Measurements from ENCODE around the gene POC1A. TPM values are rescaled to one million over a fixed set of nuclear protein-coding genes. Genes with fewer than 3 reads are reported as not detected.

POC1A gene
- total and polyA plus RNA-seq, 2 of the 8 experiments (the other 6 are each of a cell fraction or from before 2014, with no cell fraction given), result 35.7 to 39.2 TPM

- H3K4me2 ChIP-seq (ENCODE audit: insufficient read depth in 1 of 2, low read depth in 2 of 2, low read length in 2 of 2), result no peak overlapping the region
- H3K14ac ChIP-seq (ENCODE audit: insufficient read length), result no peak overlapping the region
- CTCF ChIA-PET (ENCODE audit: partially characterized antibody), result interaction anchor here (1.5 to 9.4 kb wide), 3 partner anchors 11 to 22 kb away, joined by 7 to 124 read pairs (median 8); no protein-coding TSS in a partner anchor
- no peak overlapping the region for H3K4me3 ChIP-seq (ENCODE audit: extremely low read depth in 1 of 4, insufficient read depth in 2 of 4, low read depth in 3 of 4, low read length in 4 of 4)
- no peaks in the 10 kb centered on the region for H3K9me3 ChIP-seq (ENCODE audit: insufficient read depth in 2 of 2, low read depth in 1 of 2, low read length in 1 of 2)
- H3K23ac ChIP-seq (ENCODE audit: insufficient read length), result no peak overlapping the region
- no peaks in the 10 kb centered on the region for H4K20me1 ChIP-seq (replicated peaks in 1 of 2; ENCODE audit: control insufficient read depth in 1 of 2, insufficient read depth in 2 of 2, low read length in 2 of 2)
- no peak overlapping the region for H4K5ac ChIP-seq (ENCODE audit: insufficient read length, low read depth, low read length)
- H3K56ac ChIP-seq (replicated peaks; ENCODE audit: insufficient read length, low read depth, low read length), result no peak overlapping the region
- no peaks in the 10 kb centered on the region for H3K79me2 ChIP-seq (ENCODE audit: control insufficient read depth in 1 of 2, insufficient read depth in 2 of 2, low read length in 2 of 2)
- H3K36me3 ChIP-seq (ENCODE audit: control insufficient read depth in 2 of 4, insufficient read depth in 4 of 4, low read length in 3 of 4), result no peaks in the 10 kb centered on the region
- H2BK20ac ChIP-seq (ENCODE audit: low read length), result no peak overlapping the region
- H3K9ac ChIP-seq (replicated peaks in 1 of 4; ENCODE audit: extremely low read depth in 1 of 4, low read depth in 3 of 4, low read length in 3 of 4), result no peak overlapping the region
- no peak overlapping the region for H2BK5ac ChIP-seq (ENCODE audit: low read depth, low read length)
- no peaks in the 10 kb centered on the region for H3K79me1 ChIP-seq (ENCODE audit: low read depth, low read length)
- H4K91ac ChIP-seq (replicated peaks; ENCODE audit: insufficient read length, low read length), result no peak overlapping the region
- H2BK120ac ChIP-seq (replicated peaks; ENCODE audit: low read depth, low read length), result no peak overlapping the region
- no peak overlapping the region for H2BK12ac ChIP-seq (ENCODE audit: low read depth, low read length)
- no peak overlapping the region for H3K18ac ChIP-seq (ENCODE audit: extremely low read depth, low read length)
- FAIRE-seq, result no peak
- no peak overlapping the region for H3K27ac ChIP-seq (ENCODE audit: low read depth, low read length)
- no peaks in the 10 kb centered on the region for H3K23me2 ChIP-seq (ENCODE audit: low read depth, low read length)
- 72% methylated on average over 4 of the region's 4 CpGs; no CpG with 5 or more reads in 1 of the 2 experiments for WGBS, 2 experiments (ENCODE audit: extremely low coverage in 1 of 2, insufficient coverage in 1 of 2, insufficient read length in 1 of 2, insufficient replicate concordance in 2 of 2, low coverage in 1 of 2, low lambda C conversion rate in 2 of 2, missing lambda C conversion rate in 1 of 2)
- POLR2A ChIA-PET (ENCODE audit: partially characterized antibody), result interaction anchor here (1.5 kb wide), 1 partner anchor 11 kb away, joined by 3 read pairs; no protein-coding TSS in a partner anchor
- no peak overlapping the region for H2AFZ ChIP-seq (ENCODE audit: low read length)
- H3K4ac ChIP-seq (replicated peaks; ENCODE audit: insufficient read length, low read depth, low read length), result no peak overlapping the region
- H2AK5ac ChIP-seq (ENCODE audit: low read depth, low read length), result no peak overlapping the region
- no peak overlapping the region for H4K8ac ChIP-seq (ENCODE audit: extremely low read depth, insufficient read depth, low read length)
- no peak overlapping the region for H2BK15ac ChIP-seq (ENCODE audit: low read length)
- H3K4me1 ChIP-seq (replicated peaks in 1 of 4; ENCODE audit: control insufficient read depth in 3 of 4, insufficient read depth in 4 of 4, low read length in 3 of 4), result peaks cover 0 to 5% (median 2%) of the 10 kb centered on the region in 4 experiments; a peak in 3 of 7 replicates
- no peak for DNase-seq (ENCODE audit: low read depth in 1 of 2, low spot score in 2 of 2)
- no peaks in the 10 kb centered on the region for H3K27me3 ChIP-seq (replicated peaks in 1 of 4; ENCODE audit: control insufficient read depth in 3 of 4, extremely low read depth in 1 of 4, insufficient read depth in 3 of 4, low read length in 3 of 4)
- TF ChIP-seq SP1 (IDR thresholded peaks at IDR 0.05; ENCODE audit: low read depth, low read length) (no peak), RAD21 (IDR thresholded peaks at IDR 0.05 in 1 of 2, conservative IDR thresholded peaks at IDR 0.05 in 1 of 2; ENCODE audit: low read depth in 2 of 2, low read length in 2 of 2) (no peak), BRCA1 (IDR thresholded peaks at IDR 0.05; ENCODE audit: low read depth, low read length) (no peak), POU5F1 (IDR thresholded peaks at IDR 0.05; ENCODE audit: low read depth, low read length) (no peak), BACH1 (IDR thresholded peaks at IDR 0.05; ENCODE audit: low read length) (no peak), GABPA (IDR thresholded peaks at IDR 0.05; ENCODE audit: borderline replicate concordance, insufficient read depth, low read length) (no peak), FOSL1 (IDR thresholded peaks at IDR 0.05; ENCODE audit: insufficient read depth, low read depth, low read length) (no peak), ATF2 (IDR thresholded peaks at IDR 0.05; ENCODE audit: low read length) (no peak), USF2 (IDR thresholded peaks at IDR 0.05; ENCODE audit: low read length) (no peak), HDAC6 (IDR thresholded peaks at IDR 0.05; ENCODE audit: low read depth, low read length) (no peak), NANOG (IDR thresholded peaks at IDR 0.05; ENCODE audit: insufficient read depth, low read depth, low read length, poor library complexity, severe bottlenecking) (no peak)
Measured at GRCh38 chr3:52026041-52026440, 128.2 kb downstream of the POC1A start.

All from H1 (cell line).